NT2/D1 (cell line): ENCODE data around the gene MAGI1.

Source experiments
- SUZ12 ChIP-seq: IDR thresholded peaks from 2 replicates; pipeline ENCODE4 v1.6.1; 2011; ENCODE audit not compliant: insufficient read length, insufficient read depth; ENCODE audit errors: extremely low read depth
- YY1 ChIP-seq: IDR thresholded peaks from 2 replicates; pipeline ENCODE4 v1.6.1; 2011; ENCODE audit not compliant: insufficient read length, insufficient read depth
- ZNF274 ChIP-seq: IDR thresholded peaks from 2 replicates; pipeline ENCODE4 v1.6.1; 2011; ENCODE audit warnings: mild to moderate bottlenecking, low read depth, low read length

DNA sequence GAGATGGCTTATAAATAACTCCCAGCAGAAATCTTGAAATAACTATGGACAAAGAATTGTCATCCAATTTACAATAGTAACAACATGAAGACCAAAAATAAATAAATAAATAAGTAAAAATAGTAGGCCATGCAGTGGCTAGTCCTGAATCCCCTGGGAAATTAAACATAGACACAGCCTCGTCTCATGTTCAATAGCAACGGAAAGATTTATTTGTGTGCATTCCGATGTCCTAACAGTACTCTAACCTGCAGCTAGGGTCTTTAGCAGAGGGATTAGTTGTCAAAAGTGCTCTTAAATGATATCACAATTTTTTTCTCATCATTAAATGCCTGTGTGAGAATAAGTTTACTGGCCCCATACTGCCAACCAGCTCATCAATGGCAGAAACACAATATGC, 474.2 kb downstream of the MAGI1 start:
- TF ChIP-seq ZNF274 = no peak
- TF ChIP-seq SUZ12 = no peak
- no peak for TF ChIP-seq YY1
